K562 (cell line): ENCODE measurements around the gene SF3A2. TPM values are rescaled to one million over a fixed set of nuclear protein-coding genes. Genes with fewer than 3 reads are reported as not detected.

ENCODE experiments used
- ATF6 ChIP-seq: sonication (generic); formaldehyde crosslinking; IDR thresholded peaks from 2 replicates; pipeline ENCODE4 v1.4.0; 2020; ENCODE audit warnings: mild to moderate bottlenecking, missing genetic modification reagents
- CBX2 ChIP-seq: fragments of 200-600 bp; sonication (generic); IDR thresholded peaks from one replicate; pipeline ENCODE4 v1.6.1; 2012; ENCODE audit warnings: mild to moderate bottlenecking, low read length, inconsistent platforms; ENCODE audit not compliant: insufficient read depth, poor library complexity, severe bottlenecking
- CBX3 ChIP-seq, 2 experiments: IDR thresholded peaks; 1 replicate in 1 of 2; 2 replicates in 1 of 2; pipeline ENCODE4 v1.6.1; 2012; ENCODE audit warnings: inconsistent platforms in 2 of 2, low read length in 2 of 2, borderline replicate concordance in 1 of 2, control low read depth in 1 of 2
- CEBPG ChIP-seq, 3 experiments: fragments of 200-800 bp in 1 of 3; sonication (Bioruptor generic) in 1 of 3; sonication (generic) in 1 of 3; formaldehyde crosslinking in 1 of 3; IDR thresholded peaks in 2 of 3; conservative IDR thresholded peaks in 1 of 3; 2 replicates each; pipeline versions ENCODE4 v1.6.1 to v1.8.0; 2016 to 2022; ENCODE audit warnings: missing compliant biosample characterization in 2 of 3, missing genetic modification characterization in 2 of 3, mild to moderate bottlenecking in 1 of 3, missing genetic modification reagents in 1 of 3
- FIP1L1 ChIP-seq: fragments of 200-400 bp; formaldehyde crosslinking; IDR thresholded peaks from 2 replicates; pipeline ENCODE4 v1.6.1; 2018; ENCODE audit warnings: mild to moderate bottlenecking, low read depth, low read length; ENCODE audit not compliant: poor library complexity, severe bottlenecking
- FOS ChIP-seq: IDR thresholded peaks from 3 replicates; pipeline ENCODE4 v1.6.1; 2011; ENCODE audit not compliant: insufficient read length; ENCODE audit errors: extremely low read depth
- FOXA1 ChIP-seq: fragments of 450-650 bp; IDR thresholded peaks from 2 replicates; pipeline ENCODE4 v1.6.1; 2016; ENCODE audit warnings: mild to moderate bottlenecking, borderline replicate concordance
- GABPA ChIP-seq: fragments of 200-800 bp; sonication (Bioruptor generic); conservative IDR thresholded peaks from 2 replicates; pipeline ENCODE4 v1.6.1; 2016; ENCODE audit warnings: low read depth, missing genetic modification characterization, missing compliant biosample characterization
- GATAD2B ChIP-seq: fragments of 450-650 bp; IDR thresholded peaks from 2 replicates; pipeline ENCODE4 v1.6.1; 2017; ENCODE audit warnings: mild to moderate bottlenecking, borderline replicate concordance
- KDM1A ChIP-seq, 2 experiments: fragments of 450-650 bp; IDR thresholded peaks; 2 replicates each; pipeline ENCODE4 v1.6.1; 2016; ENCODE audit warnings: mild to moderate bottlenecking in 2 of 2
- MAZ ChIP-seq, 2 experiments: fragments of 450-650 bp in 1 of 2; sonication (generic) in 1 of 2; formaldehyde crosslinking; IDR thresholded peaks in 1 of 2; conservative IDR thresholded peaks in 1 of 2; 2 replicates each; pipeline versions ENCODE4 v1.4.0 to v1.5.0; 2020; ENCODE audit warnings: mild to moderate bottlenecking in 1 of 2, missing genetic modification reagents in 1 of 2
- NCOA2 ChIP-seq, 2 experiments: fragments of 450-650 bp; IDR thresholded peaks; 2 replicates each; pipeline ENCODE4 v1.6.1; 2018; ENCODE audit warnings: mild to moderate bottlenecking in 2 of 2, moderate library complexity in 1 of 2; ENCODE audit not compliant: partially characterized antibody in 2 of 2
- NFRKB ChIP-seq: fragments of 450-650 bp; IDR thresholded peaks from 2 replicates; pipeline ENCODE4 v1.6.1; 2016; ENCODE audit warnings: low read depth
- NRF1 ChIP-seq, 2 experiments: fragments of 450-650 bp; IDR thresholded peaks in 1 of 2; conservative IDR thresholded peaks in 1 of 2; 2 replicates each; pipeline ENCODE4 v1.6.1; 2014; ENCODE audit warnings: mild to moderate bottlenecking in 2 of 2
- PCBP1 ChIP-seq: fragments of 200-400 bp; formaldehyde crosslinking; IDR thresholded peaks from 2 replicates; pipeline ENCODE4 v1.6.1; 2018; ENCODE audit warnings: mild to moderate bottlenecking, low read depth, low read length; ENCODE audit not compliant: poor library complexity, severe bottlenecking
- SP2 ChIP-seq: IDR thresholded peaks from 2 replicates; pipeline ENCODE4 v1.6.1; 2011; ENCODE audit warnings: mild to moderate bottlenecking, low read depth, low read length, moderate library complexity; ENCODE audit not compliant: poor library complexity, severe bottlenecking; ENCODE audit errors: extremely low read depth
- TAF9B ChIP-seq: fragments of 450-650 bp; IDR thresholded peaks from 2 replicates; pipeline ENCODE4 v1.6.1; 2018; ENCODE audit warnings: mild to moderate bottlenecking; ENCODE audit not compliant: partially characterized antibody
- polyA plus RNA-seq, 8 experiments: library from polyadenylated mRNA; depleted of rRNA in 4 of 8; stranded (reverse) in 5 of 8; unstranded in 3 of 8; fragments of >200 nt; fragmentation: Nextera tagmentation in 2 of 8; fragmentation: Illumina TruSeq in 1 of 8; extraction: Ambion mirVana in 2 of 8; extraction: Trizol in 1 of 8; gene quantifications; 2 replicates each; pipeline versions ENCODE4 v1.2.1 to v1.2.3, GENCODE V29; 2011 to 2014; ENCODE audit warnings: inconsistent platforms in 1 of 8, missing spikeins in 1 of 8
- total RNA-seq, 7 experiments: library from RNA; depleted of rRNA in 6 of 7; stranded (reverse); fragments of >200 nt in 6 of 7; fragmentation: Illumina TruSeq in 2 of 7; extraction: Trizol in 2 of 7; gene quantifications; 2 replicates each; pipeline versions ENCODE4 v1.2.1 to v1.2.3, GENCODE V29; 2011 to 2021; ENCODE audit warnings: low replicate concordance in 1 of 7
- TF ChIP-seq, protein P1 (sequence below): IDR thresholded peaks from 3 replicates; pipeline ENCODE4 v1.6.1; 2011; ENCODE audit warnings: borderline replicate concordance, mild to moderate bottlenecking, moderate library complexity; ENCODE audit not compliant: insufficient read length; ENCODE audit errors: extremely low read depth
- TF ChIP-seq, protein P2 (sequence below): fragments of 200-800 bp; sonication (Bioruptor generic); IDR thresholded peaks from 2 replicates; pipeline ENCODE4 v1.6.1; 2017; ENCODE audit warnings: missing genetic modification characterization, missing compliant biosample characterization

Gene SF3A2
- total and polyA plus RNA-seq, 9 of the 15 experiments (the other 6 are each of a cell fraction or from before 2014, with no cell fraction given) = 0.17 to 194 (median 22.8) TPM

- TF ChIP-seq, protein P1, sequence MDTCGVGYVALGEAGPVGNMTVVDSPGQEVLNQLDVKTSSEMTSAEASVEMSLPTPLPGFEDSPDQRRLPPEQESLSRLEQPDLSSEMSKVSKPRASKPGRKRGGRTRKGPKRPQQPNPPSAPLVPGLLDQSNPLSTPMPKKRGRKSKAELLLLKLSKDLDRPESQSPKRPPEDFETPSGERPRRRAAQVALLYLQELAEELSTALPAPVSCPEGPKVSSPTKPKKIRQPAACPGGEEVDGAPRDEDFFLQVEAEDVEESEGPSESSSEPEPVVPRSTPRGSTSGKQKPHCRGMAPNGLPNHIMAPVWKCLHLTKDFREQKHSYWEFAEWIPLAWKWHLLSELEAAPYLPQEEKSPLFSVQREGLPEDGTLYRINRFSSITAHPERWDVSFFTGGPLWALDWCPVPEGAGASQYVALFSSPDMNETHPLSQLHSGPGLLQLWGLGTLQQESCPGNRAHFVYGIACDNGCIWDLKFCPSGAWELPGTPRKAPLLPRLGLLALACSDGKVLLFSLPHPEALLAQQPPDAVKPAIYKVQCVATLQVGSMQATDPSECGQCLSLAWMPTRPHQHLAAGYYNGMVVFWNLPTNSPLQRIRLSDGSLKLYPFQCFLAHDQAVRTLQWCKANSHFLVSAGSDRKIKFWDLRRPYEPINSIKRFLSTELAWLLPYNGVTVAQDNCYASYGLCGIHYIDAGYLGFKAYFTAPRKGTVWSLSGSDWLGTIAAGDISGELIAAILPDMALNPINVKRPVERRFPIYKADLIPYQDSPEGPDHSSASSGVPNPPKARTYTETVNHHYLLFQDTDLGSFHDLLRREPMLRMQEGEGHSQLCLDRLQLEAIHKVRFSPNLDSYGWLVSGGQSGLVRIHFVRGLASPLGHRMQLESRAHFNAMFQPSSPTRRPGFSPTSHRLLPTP = no peak
- no peak; the same call in 1 of the 2 replicates for TF ChIP-seq CEBPG (CRISPR knock-in tag; IDR thresholded peaks at IDR 0.05)
- no peak for TF ChIP-seq CEBPG (tag; conservative IDR thresholded peaks at IDR 0.05 in 1 of 2, IDR thresholded peaks at IDR 0.05 in 1 of 2)
- no peak for TF ChIP-seq CBX3 (IDR thresholded peaks at IDR 0.05; ENCODE audit: borderline replicate concordance in 1 of 2, low read length in 2 of 2)
- peak; percentile 71 for TF ChIP-seq FIP1L1
- TF ChIP-seq FOXA1 = no peak
- TF ChIP-seq GABPA = peak; percentile 58
- TF ChIP-seq FOS = peak; percentile 80
- TF ChIP-seq CBX2 = no peak
- TF ChIP-seq PCBP1 = peak; percentile 97
- no peak for TF ChIP-seq GATAD2B
- peak; percentile 51 for TF ChIP-seq SP2
- no peak for TF ChIP-seq KDM1A (IDR thresholded peaks at IDR 0.05)
- peak; percentile 77; the same call in 1 of the 2 replicates for TF ChIP-seq ATF6 (CRISPR knock-in tag)
- TF ChIP-seq MAZ (CRISPR knock-in tag; conservative IDR thresholded peaks at IDR 0.05 in 1 of 2, IDR thresholded peaks at IDR 0.05 in 1 of 2) = peak; percentile 62 to 67; a peak in 2 of 4 replicates
- TF ChIP-seq NCOA2 (IDR thresholded peaks at IDR 0.05; ENCODE audit: partially characterized antibody in 2 of 2) = no peak
- no peak for TF ChIP-seq TAF9B
- TF ChIP-seq NFRKB = no peak
- TF ChIP-seq NRF1 (conservative IDR thresholded peaks at IDR 0.05 in 1 of 2, IDR thresholded peaks at IDR 0.05 in 1 of 2) = peak; percentile 86 to 88
- TF ChIP-seq, protein P2, sequence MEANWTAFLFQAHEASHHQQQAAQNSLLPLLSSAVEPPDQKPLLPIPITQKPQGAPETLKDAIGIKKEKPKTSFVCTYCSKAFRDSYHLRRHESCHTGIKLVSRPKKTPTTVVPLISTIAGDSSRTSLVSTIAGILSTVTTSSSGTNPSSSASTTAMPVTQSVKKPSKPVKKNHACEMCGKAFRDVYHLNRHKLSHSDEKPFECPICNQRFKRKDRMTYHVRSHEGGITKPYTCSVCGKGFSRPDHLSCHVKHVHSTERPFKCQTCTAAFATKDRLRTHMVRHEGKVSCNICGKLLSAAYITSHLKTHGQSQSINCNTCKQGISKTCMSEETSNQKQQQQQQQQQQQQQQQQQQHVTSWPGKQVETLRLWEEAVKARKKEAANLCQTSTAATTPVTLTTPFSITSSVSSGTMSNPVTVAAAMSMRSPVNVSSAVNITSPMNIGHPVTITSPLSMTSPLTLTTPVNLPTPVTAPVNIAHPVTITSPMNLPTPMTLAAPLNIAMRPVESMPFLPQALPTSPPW = peak; percentile 75
These were observed 32.9 kb downstream of the SF3A2 start (continued) for GRCh38 chr19:2269244-2270156.
